KMS-11 (cell line): ENCODE measurements around the gene PIP4P1.

Experiments used
- H2AFZ ChIP-seq: fragments of 200-600 bp; sonication (generic); 2 replicates; pipeline ENCODE4 v1.6.1; 2016; ENCODE audit warnings: antibody characterized with exemption, mixed run types, low read depth
- H3K27ac ChIP-seq: fragments of 200-600 bp; sonication (generic); 2 replicates; pipeline ENCODE4 v1.6.1; 2016; ENCODE audit warnings: mild to moderate bottlenecking, mixed run types
- H3K27me3 ChIP-seq: fragments of 200-600 bp; sonication (generic); 2 replicates; pipeline ENCODE4 v1.6.1; 2017; ENCODE audit warnings: mild to moderate bottlenecking, low read depth, mixed run types, moderate library complexity; ENCODE audit not compliant: insufficient read depth
- H3K36me3 ChIP-seq: fragments of 200-600 bp; sonication (generic); 2 replicates; pipeline ENCODE4 v1.6.1; 2017; ENCODE audit warnings: mild to moderate bottlenecking, mixed run types; ENCODE audit not compliant: insufficient read depth
- H3K4me1 ChIP-seq: fragments of 200-600 bp; sonication (generic); 2 replicates; pipeline ENCODE4 v1.6.1; 2016; ENCODE audit warnings: mild to moderate bottlenecking, low read depth, mixed run types; ENCODE audit not compliant: poor library complexity, severe bottlenecking
- H3K4me2 ChIP-seq: fragments of 200-600 bp; sonication (generic); 2 replicates; pipeline ENCODE4 v1.7.0; 2016; ENCODE audit warnings: mild to moderate bottlenecking, mixed run types
- H3K4me3 ChIP-seq: fragments of 200-600 bp; sonication (generic); IDR thresholded peaks from 2 replicates; pipeline ENCODE4 v1.6.1; 2017; ENCODE audit warnings: low read depth, low read length, mixed read lengths; ENCODE audit not compliant: insufficient read depth
- H3K79me2 ChIP-seq: fragments of 200-600 bp; sonication (generic); 2 replicates; pipeline ENCODE4 v1.6.1; 2016; ENCODE audit warnings: low read depth, mixed run types; ENCODE audit not compliant: insufficient read depth
- H3K9ac ChIP-seq: fragments of 200-600 bp; sonication (generic); 2 replicates; pipeline ENCODE4 v1.6.1; 2016; ENCODE audit warnings: mild to moderate bottlenecking, mixed run types
- H4K20me1 ChIP-seq: fragments of 200-600 bp; sonication (generic); 2 replicates; pipeline ENCODE4 v1.6.1; 2016; ENCODE audit warnings: mild to moderate bottlenecking, mixed run types; ENCODE audit not compliant: insufficient read depth
- TF ChIP-seq, protein P1 (sequence below): fragments of 200-600 bp; sonication (generic); conservative IDR thresholded peaks from 2 replicates; pipeline ENCODE4 v1.6.1; 2017; ENCODE audit warnings: low read depth, mild to moderate bottlenecking, antibody characterized with exemption, low read length, moderate library complexity, mixed read lengths

PIP4P1 gene

DNA sequence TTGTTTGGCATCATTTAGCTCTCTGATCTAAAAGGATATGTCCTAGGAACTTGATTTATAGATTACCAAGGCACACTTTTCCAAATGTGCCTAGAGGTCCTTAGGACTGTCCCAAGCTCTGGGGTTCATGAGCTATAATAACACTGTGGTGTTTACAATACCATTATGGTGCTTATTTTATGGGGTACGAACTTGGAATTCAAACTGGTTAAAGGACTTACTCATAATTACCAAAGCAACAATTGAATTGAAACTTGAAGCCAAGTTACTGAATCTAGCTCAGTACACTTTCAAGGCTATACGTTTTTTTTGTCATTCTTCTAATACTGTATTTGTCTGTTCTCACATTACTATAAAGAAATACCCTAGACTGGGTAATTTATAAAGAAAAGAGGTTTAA is 38.3 kb downstream of the PIP4P1 start:
- H4K20me1 ChIP-seq = no peaks in the 10 kb centered on the region
- no peak overlapping the region for H3K9ac ChIP-seq
- H3K4me2 ChIP-seq = no peak overlapping the region
- H2AFZ ChIP-seq = no peak overlapping the region
- no peaks in the 10 kb centered on the region for H3K27me3 ChIP-seq
- no peaks in the 10 kb centered on the region for H3K4me1 ChIP-seq
- TF ChIP-seq, protein P1, sequence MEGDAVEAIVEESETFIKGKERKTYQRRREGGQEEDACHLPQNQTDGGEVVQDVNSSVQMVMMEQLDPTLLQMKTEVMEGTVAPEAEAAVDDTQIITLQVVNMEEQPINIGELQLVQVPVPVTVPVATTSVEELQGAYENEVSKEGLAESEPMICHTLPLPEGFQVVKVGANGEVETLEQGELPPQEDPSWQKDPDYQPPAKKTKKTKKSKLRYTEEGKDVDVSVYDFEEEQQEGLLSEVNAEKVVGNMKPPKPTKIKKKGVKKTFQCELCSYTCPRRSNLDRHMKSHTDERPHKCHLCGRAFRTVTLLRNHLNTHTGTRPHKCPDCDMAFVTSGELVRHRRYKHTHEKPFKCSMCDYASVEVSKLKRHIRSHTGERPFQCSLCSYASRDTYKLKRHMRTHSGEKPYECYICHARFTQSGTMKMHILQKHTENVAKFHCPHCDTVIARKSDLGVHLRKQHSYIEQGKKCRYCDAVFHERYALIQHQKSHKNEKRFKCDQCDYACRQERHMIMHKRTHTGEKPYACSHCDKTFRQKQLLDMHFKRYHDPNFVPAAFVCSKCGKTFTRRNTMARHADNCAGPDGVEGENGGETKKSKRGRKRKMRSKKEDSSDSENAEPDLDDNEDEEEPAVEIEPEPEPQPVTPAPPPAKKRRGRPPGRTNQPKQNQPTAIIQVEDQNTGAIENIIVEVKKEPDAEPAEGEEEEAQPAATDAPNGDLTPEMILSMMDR = no peak
- H3K4me3 ChIP-seq = no peak overlapping the region
- no peak overlapping the region for H3K27ac ChIP-seq
- H3K79me2 ChIP-seq = no peaks in the 10 kb centered on the region
- H3K36me3 ChIP-seq = no peaks in the 10 kb centered on the region

DNA sequence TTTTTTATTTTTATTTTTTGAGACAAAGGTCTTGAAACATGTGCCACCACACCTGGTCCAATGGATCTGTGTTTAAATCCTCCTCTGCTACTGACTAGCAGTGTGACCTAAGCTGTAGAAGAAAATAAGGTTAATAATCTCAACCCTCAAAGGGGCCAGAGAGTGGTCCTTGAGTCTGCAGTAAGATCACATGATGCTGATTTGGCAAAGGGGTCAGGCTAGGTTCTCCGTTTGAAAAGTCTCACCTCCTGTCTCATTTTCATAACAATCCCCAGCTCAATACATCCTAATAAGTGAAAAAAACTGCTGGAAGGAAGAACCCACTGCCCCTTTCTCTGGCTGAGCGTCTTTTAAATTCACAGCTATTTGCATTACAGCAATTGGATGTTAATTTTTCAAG is 40.0 kb downstream of the PIP4P1 start:
- TF ChIP-seq, protein P1 = no peak
- no peak overlapping the region for H3K4me2 ChIP-seq
- H3K36me3 ChIP-seq = no peaks in the 10 kb centered on the region
- H3K4me1 ChIP-seq = no peaks in the 10 kb centered on the region
- no peaks in the 10 kb centered on the region for H4K20me1 ChIP-seq
- H3K79me2 ChIP-seq = no peaks in the 10 kb centered on the region
- H3K27me3 ChIP-seq = no peaks in the 10 kb centered on the region
- H2AFZ ChIP-seq = no peak overlapping the region
- H3K4me3 ChIP-seq = no peak overlapping the region
- no peak overlapping the region for H3K9ac ChIP-seq
- H3K27ac ChIP-seq = no peak overlapping the region

DNA sequence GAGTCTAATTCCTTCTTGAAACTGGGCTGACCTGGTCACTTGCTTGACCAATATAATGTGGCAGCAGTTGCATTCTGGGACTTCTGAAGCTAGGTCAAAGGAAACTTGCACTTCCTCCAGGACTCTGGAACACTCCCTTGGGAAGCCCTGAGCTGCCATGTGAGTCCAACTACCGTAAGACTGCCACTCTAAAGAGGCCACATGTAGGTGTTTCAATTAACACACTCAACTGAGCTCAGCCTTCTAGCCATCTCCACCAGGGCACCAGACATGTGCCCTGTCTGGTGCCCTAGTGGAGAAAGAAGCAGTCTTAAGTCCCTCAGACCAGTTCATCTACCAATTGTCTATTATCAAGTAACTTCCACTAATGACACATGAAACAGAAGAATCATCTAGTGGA is 41.8 kb downstream of the PIP4P1 start:
- Histone ChIP-seq H3K27ac (no peak overlapping the region), H3K4me3 (no peak overlapping the region), H3K9ac (no peak overlapping the region), H4K20me1 (no peaks in the 10 kb centered on the region), H3K36me3 (no peaks in the 10 kb centered on the region), H3K4me1 (peaks cover 10% of the 10 kb centered on the region), H3K4me2 (no peak overlapping the region), H3K79me2 (no peaks in the 10 kb centered on the region), H3K27me3 (no peaks in the 10 kb centered on the region), H2AFZ (no peak overlapping the region)
- TF ChIP-seq, protein P1 = no peak

DNA sequence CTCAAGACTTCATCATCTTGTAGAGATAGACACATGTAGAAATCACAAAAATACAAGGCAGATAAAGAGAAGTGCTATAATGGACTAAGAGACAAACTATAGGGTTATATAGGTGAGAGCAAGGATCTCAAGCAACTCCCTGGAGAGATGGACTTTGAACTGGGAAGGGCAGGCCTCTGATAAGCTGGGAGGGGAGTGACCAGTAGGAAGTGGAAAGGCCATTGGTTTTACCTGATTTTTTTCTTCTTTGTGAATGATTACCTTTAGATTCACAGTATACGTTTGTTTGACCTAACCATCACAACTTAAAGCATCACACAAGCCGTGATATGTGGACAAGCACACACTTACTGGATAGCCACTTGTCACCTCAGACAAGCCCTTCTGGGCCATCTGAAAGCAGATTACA is 42.7 kb downstream of the PIP4P1 start:
- peaks cover 16% of the 10 kb centered on the region for H3K4me1 ChIP-seq
- H3K36me3 ChIP-seq = no peaks in the 10 kb centered on the region
- no peaks in the 10 kb centered on the region for H4K20me1 ChIP-seq
- no peaks in the 10 kb centered on the region for H3K27me3 ChIP-seq
- H3K4me2 ChIP-seq = no peak overlapping the region
- no peak overlapping the region for H3K27ac ChIP-seq
- no peak overlapping the region for H3K4me3 ChIP-seq
- TF ChIP-seq, protein P1 = no peak
- H3K9ac ChIP-seq = no peak overlapping the region
- no peaks in the 10 kb centered on the region for H3K79me2 ChIP-seq
- no peak overlapping the region for H2AFZ ChIP-seq
